ENCODE data around the gene SIDT2.
A peak's percentile ranks its signal among the peaks of the same experiment; 100 is the strongest.

The SIDT2 gene

DNA sequence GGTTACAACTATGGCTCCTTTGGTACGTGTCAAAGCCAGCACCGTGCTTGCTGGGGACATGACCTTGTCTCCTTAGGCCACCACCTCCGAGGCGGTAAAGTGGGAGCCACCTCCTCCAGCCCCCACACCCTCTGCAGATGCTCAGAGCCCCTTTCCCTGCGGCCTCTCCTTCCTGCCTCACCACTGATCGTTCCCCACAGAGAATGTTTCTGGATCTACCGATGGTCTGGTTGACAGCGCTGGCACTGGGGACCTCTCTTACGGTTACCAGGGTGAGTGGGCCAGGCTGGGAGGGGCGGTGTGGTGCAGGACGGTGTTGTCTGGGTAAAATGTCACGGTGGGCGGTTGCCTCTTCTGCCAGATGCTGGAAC lies 8.9 kb downstream of the SIDT2 start:
- H3K4me3 ChIP-seq (ENCODE audit: low read depth, low read length): no peak overlapping the region
- DNase-seq (ENCODE audit: low read depth): no peak

- DNase-seq (ENCODE audit: low read depth): no peak
- H3K4me3 ChIP-seq (ENCODE audit: low read depth, low read length): no peak overlapping the region
Measured at GRCh38 chr11:117187799-117188481, 9.4 kb downstream of the SIDT2 start.

GRCh38 chr11:117188620-117189081 lies 10.1 kb downstream of the SIDT2 start:
- no peak for DNase-seq (ENCODE audit: low read depth)
- no peak overlapping the region for H3K4me3 ChIP-seq (ENCODE audit: low read depth, low read length)

DNA sequence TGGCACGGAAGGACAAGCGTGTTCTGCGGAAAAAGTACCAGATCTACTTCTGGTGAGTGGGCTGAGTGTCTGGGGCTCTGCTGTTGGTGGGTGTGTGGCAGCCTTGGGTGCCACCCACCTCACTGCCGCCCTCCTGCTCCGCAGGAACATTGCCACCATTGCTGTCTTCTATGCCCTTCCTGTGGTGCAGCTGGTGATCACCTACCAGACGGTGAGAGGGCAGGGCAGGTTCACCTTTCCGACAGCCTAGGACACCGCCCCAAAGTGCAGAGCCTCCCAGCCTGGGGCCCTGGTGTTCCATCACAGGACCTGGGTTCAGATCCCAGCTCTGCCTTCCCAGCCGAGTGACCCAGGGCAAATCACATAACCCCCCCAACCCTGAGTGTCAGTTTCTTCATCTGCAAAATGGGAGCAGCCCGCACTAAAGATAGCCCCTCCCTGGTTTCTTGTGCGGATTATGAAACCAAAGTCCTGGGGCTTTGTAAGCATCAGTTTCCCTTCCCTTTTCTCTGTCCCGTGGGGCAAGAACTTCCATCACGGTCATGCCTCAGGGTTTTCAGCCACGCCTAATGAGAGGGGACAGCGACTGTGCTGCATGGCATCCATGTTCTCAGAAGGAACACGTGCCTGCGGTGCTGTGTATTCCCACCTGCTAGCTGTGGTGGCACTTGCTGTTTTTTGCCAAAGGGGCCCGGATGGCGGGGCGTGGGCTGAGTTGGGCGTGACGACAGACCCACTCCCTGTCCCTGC lies 10.8 kb downstream of the SIDT2 start:
- no peak overlapping the region for H3K4me3 ChIP-seq (ENCODE audit: low read depth, low read length)
- DNase-seq (ENCODE audit: low read depth): no peak

DNA sequence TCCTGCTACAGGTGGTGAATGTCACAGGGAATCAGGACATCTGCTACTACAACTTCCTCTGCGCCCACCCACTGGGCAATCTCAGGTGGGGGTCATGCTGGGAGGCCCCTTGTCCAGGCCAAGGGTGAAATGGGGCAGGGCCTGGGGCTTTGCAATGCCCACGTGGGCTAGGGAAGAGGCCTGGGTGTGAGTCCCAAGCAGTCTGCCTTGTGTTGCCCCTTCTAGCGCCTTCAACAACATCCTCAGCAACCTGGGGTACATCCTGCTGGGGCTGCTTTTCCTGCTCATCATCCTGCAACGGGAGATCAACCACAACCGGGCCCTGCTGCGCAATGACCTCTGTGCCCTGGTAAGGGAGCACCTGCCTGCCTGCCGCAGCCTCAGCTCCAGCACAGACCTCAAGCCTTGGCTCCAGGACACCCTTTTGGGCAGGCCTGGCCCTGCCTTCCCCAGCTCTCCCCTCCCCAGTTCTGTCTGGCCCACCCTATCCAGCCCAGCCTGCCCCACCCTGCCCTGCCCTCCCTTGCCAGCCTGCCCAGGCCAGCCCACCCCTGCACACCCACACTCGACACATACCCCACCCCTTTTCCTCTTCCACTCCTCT lies 11.5 kb downstream of the SIDT2 start:
- no peak overlapping the region for H3K4me3 ChIP-seq (ENCODE audit: low read depth, low read length)
- no peak for DNase-seq (ENCODE audit: low read depth)

DNA sequence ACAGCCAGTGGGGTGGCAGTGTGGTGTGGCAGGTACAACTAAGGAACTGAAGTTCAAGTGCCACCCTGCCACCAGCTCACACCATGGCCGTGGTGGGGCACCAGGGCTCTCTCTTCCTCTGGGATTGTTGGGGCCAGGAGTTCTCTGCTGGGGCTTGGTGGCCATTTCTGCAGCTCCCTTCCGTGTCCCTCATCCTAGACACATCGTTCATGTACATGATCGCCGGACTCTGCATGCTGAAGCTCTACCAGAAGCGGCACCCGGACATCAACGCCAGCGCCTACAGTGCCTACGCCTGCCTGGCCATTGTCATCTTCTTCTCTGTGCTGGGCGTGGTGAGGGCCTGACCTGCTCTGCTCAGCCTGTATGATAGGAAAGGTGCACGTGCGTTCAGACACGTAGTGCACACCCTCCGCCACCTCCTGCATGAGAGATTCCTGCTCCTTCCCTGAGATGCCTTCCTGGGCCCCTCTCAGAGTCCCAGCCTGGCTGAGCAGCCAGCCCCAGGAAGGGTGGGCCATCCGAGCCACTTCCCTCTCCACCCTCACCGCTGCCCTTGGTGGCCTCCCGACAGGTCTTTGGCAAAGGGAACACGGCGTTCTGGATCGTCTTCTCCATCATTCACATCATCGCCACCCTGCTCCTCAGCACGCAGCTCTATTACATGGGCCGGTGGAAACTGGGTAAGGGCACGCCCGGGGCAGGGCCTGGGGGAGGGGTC lies 13.3 kb downstream of the SIDT2 start:
- no peak for DNase-seq (ENCODE audit: low read depth)
- H3K4me3 ChIP-seq (ENCODE audit: low read depth, low read length): no peak overlapping the region

- no peak overlapping the region for H3K4me3 ChIP-seq (ENCODE audit: low read depth, low read length)
- DNase-seq (ENCODE audit: low read depth): no peak
Measured at GRCh38 chr11:117192401-117192875, 13.9 kb downstream of the SIDT2 start.

DNA sequence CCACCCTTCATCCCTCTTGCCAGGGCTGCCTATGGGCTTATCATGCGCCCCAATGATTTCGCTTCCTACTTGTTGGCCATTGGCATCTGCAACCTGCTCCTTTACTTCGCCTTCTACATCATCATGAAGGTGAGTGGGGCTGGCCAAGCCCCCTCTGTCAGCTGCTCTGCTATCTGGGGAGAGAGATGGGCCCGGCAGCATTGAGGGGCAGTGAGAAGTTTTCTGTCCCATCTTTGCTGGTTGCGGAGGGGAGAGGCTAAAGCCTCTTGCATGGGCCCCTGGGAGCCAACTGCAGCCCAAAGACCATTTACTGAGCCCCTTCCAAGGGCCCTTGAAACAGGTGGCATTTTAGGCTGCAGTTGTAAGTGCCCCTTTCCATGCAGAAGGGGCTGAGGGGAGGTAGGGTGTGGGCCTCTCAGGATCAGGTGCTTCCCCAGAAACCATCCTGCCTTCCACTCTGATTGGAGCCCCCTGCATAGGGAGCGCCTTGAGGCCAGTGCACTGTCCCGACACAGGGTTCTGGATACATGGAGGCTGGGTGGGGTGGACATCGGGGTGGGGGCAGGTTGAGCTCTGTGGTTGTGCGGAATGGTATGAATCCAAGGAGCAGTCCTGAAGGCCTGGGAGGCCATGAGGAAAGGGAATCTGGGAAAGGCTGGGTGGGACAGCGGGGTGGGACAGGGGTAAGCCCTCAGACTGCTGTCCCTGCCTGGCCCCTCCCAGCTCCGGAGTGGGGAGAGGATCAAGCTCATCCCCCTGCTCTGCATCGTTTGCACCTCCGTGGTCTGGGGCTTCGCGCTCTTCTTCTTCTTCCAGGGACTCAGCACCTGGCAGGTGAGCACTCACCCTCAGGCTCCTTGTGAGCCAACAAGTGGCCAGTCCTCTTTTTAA lies 14.8 kb downstream of the SIDT2 start:
- H3K4me3 ChIP-seq (ENCODE audit: low read depth, low read length): no peak overlapping the region
- DNase-seq (ENCODE audit: low read depth): no peak

- DNase-seq (ENCODE audit: low read depth): no peak
- H3K4me3 ChIP-seq (ENCODE audit: low read depth, low read length): no peak overlapping the region
Measured at GRCh38 chr11:117194267-117194666, 15.7 kb downstream of the SIDT2 start.

GRCh38 chr11:117195258-117195657 lies 16.7 kb downstream of the SIDT2 start:
- no peak overlapping the region for H3K4me3 ChIP-seq (ENCODE audit: low read depth, low read length)
- DNase-seq (ENCODE audit: low read depth): no peak

DNA sequence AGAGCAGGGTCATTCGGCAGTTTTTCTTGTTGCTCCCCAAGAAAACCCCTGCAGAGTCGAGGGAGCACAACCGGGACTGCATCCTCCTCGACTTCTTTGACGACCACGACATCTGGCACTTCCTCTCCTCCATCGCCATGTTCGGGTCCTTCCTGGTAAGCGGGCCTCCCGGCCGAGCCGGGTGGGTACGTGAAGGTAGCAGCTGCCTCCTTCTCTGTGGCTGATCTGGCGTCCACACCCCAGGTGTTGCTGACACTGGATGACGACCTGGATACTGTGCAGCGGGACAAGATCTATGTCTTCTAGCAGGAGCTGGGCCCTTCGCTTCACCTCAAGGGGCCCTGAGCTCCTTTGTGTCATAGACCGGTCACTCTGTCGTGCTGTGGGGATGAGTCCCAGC lies 17.2 kb downstream of the SIDT2 start:
- no peak for DNase-seq (ENCODE audit: low read depth)
- H3K4me3 ChIP-seq (ENCODE audit: low read depth, low read length): no peak overlapping the region

DNA sequence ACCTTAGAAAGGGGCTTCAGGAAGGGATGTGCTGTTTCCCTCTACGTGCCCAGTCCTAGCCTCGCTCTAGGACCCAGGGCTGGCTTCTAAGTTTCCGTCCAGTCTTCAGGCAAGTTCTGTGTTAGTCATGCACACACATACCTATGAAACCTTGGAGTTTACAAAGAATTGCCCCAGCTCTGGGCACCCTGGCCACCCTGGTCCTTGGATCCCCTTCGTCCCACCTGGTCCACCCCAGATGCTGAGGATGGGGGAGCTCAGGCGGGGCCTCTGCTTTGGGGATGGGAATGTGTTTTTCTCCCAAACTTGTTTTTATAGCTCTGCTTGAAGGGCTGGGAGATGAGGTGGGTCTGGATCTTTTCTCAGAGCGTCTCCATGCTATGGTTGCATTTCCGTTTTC lies 18.5 kb downstream of the SIDT2 start:
- DNase-seq (ENCODE audit: low read depth): no peak
- H3K4me3 ChIP-seq (ENCODE audit: low read depth, low read length): no peak overlapping the region

DNA sequence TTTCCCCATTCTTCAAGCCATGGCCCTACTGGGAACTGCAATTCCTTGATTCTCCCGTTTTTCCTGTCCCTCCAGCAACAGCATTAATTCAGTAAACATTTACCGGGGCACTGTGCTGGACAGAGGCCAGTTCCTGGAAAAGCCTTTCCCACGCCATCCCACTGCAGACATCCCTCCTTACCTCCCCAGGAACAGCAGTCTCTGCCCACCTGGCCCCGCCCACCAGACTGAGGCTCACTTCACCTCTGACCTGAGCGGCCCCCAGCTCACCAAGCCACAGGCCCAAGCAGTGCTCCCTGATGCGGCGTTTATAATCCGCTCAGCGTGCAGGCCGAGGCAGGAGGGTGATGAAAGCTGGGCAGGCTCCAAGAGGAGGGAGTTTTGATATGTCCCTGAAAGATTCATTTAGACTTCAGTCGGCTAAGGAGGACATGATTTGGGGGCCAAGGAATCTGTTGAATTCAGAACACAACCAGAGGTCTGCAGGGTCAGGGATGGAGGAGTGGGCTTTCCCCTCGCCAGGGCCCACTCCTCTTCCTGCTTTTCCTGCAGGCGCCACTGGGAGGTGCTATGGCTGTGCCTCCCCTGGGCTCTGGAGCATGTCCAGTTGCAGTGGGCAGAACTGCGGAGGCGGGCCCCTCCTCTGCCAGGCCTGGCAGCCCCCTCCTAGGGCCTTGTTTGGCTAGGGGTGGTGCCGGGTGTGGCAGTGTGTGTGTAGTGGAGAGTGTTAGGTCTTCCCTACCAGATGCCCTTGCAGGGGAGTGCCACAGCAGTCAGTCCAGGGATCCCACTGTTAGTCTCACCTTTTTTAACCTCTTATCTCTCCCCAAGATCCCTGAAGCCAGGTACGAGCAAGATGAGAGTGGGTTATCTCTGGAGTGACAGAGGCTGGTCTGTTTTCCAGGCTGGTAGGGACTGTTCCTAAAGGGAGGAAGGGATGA lies 19.2 kb downstream of the SIDT2 start:
- H3K4me3 ChIP-seq (ENCODE audit: low read depth, low read length): no peak overlapping the region
- DNase-seq (ENCODE audit: low read depth): no peak

GRCh38 chr11:117198613-117199012 lies 20.1 kb downstream of the SIDT2 start:
- DNase-seq (ENCODE audit: low read depth): no peak
- peak overlapping the region; percentile 50 for H3K4me3 ChIP-seq (ENCODE audit: low read depth, low read length)

DNA sequence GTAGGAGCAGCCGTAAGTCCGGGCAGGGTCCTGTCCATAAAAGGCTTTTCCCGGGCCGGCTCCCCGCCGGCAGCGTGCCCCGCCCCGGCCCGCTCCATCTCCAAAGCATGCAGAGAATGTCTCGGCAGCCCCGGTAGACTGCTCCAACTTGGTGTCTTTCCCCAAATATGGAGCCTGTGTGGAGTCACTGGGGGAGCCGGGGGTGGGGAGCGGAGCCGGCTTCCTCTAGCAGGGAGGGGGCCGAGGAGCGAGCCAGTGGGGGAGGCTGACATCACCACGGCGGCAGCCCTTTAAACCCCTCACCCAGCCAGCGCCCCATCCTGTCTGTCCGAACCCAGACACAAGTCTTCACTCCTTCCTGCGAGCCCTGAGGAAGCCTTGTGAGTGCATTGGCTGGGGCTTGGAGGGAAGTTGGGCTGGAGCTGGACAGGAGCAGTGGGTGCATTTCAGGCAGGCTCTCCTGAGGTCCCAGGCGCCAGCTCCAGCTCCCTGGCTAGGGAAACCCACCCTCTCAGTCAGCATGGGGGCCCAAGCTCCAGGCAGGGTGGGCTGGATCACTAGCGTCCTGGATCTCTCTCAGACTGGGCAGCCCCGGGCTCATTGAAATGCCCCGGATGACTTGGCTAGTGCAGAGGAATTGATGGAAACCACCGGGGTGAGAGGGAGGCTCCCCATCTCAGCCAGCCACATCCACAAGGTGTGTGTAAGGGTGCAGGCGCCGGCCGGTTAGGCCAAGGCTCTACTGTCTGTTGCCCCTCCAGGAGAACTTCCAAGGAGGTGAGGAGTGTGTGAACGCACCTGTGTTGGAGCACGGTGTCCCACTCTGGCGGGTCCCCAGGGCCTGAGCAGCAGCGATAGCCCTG lies 20.7 kb downstream of the SIDT2 start, which contains the start of gene TAGLN:
TAGLN (plus strand) TSS at position 318 of the 863 bp plus-strand sequence. CDS start 3,644 bp downstream, outside the sequence.
- DNase-seq (ENCODE audit: low read depth): peak; percentile 79
- peak within 1 kb of the TSS; percentile 50 for H3K4me3 ChIP-seq (ENCODE audit: low read depth, low read length)

GRCh38 chr11:117199916-117200812 lies 21.6 kb downstream of the SIDT2 start:
- no peak for DNase-seq (ENCODE audit: low read depth)

More at GRCh38 chr11:117199916-117200812, 21.6 kb downstream of the SIDT2 start:
- peak overlapping the region; percentile 50 for H3K4me3 ChIP-seq (ENCODE audit: low read depth, low read length)

All from skeletal muscle cell (primary cell).